ENCODE results near the gene ELMO1. TPM values are rescaled to one million over a fixed set of nuclear protein-coding genes. Genes with fewer than 3 reads are reported as not detected.

The ELMO1 gene
- total RNA-seq, 1 experiment from 2014 or later = 7.8 TPM

DNA sequence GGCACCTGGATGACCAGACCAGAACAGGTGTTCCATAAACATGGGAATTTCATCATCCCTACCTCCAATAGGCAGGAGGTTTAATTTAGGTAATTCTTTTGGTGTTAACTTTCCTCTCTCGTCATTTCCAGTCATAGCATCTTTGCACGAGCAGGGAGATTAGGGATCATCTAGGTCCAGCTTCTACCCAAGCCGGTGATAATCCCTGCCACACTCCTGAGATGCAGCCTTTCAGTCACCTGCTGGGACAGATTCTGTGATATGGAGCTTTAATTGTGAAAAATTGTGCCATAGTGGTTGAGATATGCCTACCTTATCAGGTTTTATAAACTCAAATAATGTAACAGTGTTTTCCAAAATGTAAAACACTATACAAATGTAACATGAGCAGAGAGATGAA lies 532.5 kb downstream of the ELMO1 start:
- H4K20me1 ChIP-seq (ENCODE audit: control insufficient read depth, insufficient read depth, insufficient read length) = no peaks in the 10 kb centered on the region
- H3K9ac ChIP-seq (ENCODE audit: extremely low read depth, insufficient read length, low read length) = no peak overlapping the region
- H3K18ac ChIP-seq (ENCODE audit: insufficient read length, low read depth, low read length) = no peak overlapping the region
- Mint-ChIP-seq H3K9me3 (no peaks in the 10 kb centered on the region), H3K36me3 (ENCODE audit: insufficient read depth in 1 of 3, low read depth in 3 of 3) (no peaks in the 10 kb centered on the region; a peak in 1 of 7 replicates), H3K27me3 (ENCODE audit: low read depth) (no peaks in the 10 kb centered on the region; the same call in 1 of the 2 replicates), H3K27ac (no peak overlapping the region), H3K4me1 (no peaks in the 10 kb centered on the region), H3K4me3 (no peak overlapping the region)
- H2BK5ac ChIP-seq (ENCODE audit: insufficient read length, low read length) = no peak overlapping the region
- H4K8ac ChIP-seq (replicated peaks; ENCODE audit: insufficient read length, low read depth, low read length) = no peak overlapping the region
- no peak overlapping the region for H4K91ac ChIP-seq (ENCODE audit: insufficient read length, low read depth, low read length)
- H3K23ac ChIP-seq (ENCODE audit: insufficient read length, low read depth, low read length) = no peak overlapping the region
- H2BK120ac ChIP-seq (ENCODE audit: low read depth, low read length, poor library complexity, severe bottlenecking) = no peak overlapping the region
- no peak overlapping the region for H2AK5ac ChIP-seq (ENCODE audit: insufficient read length, low read length)
- no peak overlapping the region for H2BK12ac ChIP-seq (ENCODE audit: insufficient read length, low read depth, low read length)
- H2AFZ ChIP-seq (ENCODE audit: low read length) = no peak overlapping the region
- DNase-seq = no peak
- no peaks in the 10 kb centered on the region for H3K27me3 ChIP-seq (ENCODE audit: insufficient read depth, low read length)
- H2BK15ac ChIP-seq (ENCODE audit: low read depth, low read length) = no peak overlapping the region
- H3K4me1 ChIP-seq (ENCODE audit: insufficient read depth, low read length) = no peaks in the 10 kb centered on the region
- no peaks in the 10 kb centered on the region for H3K79me2 ChIP-seq (ENCODE audit: insufficient read depth, low read length)
- H3K23me2 ChIP-seq (ENCODE audit: insufficient read length, low read depth, low read length, poor library complexity, severe bottlenecking) = no peaks in the 10 kb centered on the region
- TF ChIP-seq, protein P1, sequence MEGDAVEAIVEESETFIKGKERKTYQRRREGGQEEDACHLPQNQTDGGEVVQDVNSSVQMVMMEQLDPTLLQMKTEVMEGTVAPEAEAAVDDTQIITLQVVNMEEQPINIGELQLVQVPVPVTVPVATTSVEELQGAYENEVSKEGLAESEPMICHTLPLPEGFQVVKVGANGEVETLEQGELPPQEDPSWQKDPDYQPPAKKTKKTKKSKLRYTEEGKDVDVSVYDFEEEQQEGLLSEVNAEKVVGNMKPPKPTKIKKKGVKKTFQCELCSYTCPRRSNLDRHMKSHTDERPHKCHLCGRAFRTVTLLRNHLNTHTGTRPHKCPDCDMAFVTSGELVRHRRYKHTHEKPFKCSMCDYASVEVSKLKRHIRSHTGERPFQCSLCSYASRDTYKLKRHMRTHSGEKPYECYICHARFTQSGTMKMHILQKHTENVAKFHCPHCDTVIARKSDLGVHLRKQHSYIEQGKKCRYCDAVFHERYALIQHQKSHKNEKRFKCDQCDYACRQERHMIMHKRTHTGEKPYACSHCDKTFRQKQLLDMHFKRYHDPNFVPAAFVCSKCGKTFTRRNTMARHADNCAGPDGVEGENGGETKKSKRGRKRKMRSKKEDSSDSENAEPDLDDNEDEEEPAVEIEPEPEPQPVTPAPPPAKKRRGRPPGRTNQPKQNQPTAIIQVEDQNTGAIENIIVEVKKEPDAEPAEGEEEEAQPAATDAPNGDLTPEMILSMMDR (conservative IDR thresholded peaks at IDR 0.05) = no peak
- no peak overlapping the region for H4K5ac ChIP-seq (ENCODE audit: insufficient read length, low read depth, low read length)
- no peak overlapping the region for H3K4me2 ChIP-seq (ENCODE audit: insufficient read depth, insufficient read length, low read length)
- no peak overlapping the region for H2BK20ac ChIP-seq (ENCODE audit: low read depth, low read length, poor library complexity, severe bottlenecking)
- no peak overlapping the region for H3K27ac ChIP-seq (ENCODE audit: insufficient read length, low read depth, low read length)
- H3K9me3 ChIP-seq (ENCODE audit: control insufficient read depth, low read depth, low read length) = no peaks in the 10 kb centered on the region
- H3T11ph ChIP-seq (ENCODE audit: low read length) = no peak overlapping the region
- H3K4ac ChIP-seq (ENCODE audit: low read depth, low read length) = no peak overlapping the region
- H3K79me1 ChIP-seq (ENCODE audit: insufficient read depth, low read depth, low read length, poor library complexity, severe bottlenecking) = no peaks in the 10 kb centered on the region
- H3K56ac ChIP-seq (ENCODE audit: insufficient read length, low read depth, low read length) = no peak overlapping the region
- no peak overlapping the region; the same call in 1 of the 2 replicates for H3K14ac ChIP-seq (ENCODE audit: insufficient read depth, low read length)
- no CpG with 5 or more reads among the region's 3 CpGs for WGBS (ENCODE audit: extremely low coverage, insufficient read length, low lambda C conversion rate)
